ENCODE measurements around the gene TULP4. TPM values are rescaled to one million over a fixed set of nuclear protein-coding genes. Genes with fewer than 3 reads are reported as not detected.

TULP4 gene
- total RNA-seq, 1 experiment from 2014 or later: 64.6 TPM

DNA sequence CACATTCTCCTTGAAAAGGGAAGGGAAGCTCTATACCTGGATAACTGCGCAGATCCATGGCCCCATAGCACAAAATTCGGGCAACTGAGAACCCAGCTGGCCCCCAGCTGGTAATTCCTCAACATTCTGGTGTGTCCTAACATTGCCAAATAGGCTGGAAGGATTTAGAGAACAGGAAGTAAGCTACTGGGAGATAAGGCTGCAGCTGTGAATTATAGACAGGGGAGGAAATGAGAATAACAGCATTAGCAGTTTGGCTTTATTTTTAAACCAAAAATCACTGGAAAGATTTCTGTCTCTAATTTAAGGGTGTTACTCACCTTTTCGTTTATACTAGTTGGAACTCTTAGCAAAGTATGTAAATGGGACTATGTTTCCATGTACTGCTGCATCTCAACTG, 97.2 kb downstream of the TULP4 start:
- no peak overlapping the region for H3K27ac Mint-ChIP-seq
- Histone ChIP-seq H3K14ac (ENCODE audit: insufficient read depth, low read length) (no peak overlapping the region), H3T11ph (ENCODE audit: low read length) (no peak overlapping the region), H3K56ac (ENCODE audit: insufficient read length, low read depth, low read length) (no peak overlapping the region), H2BK20ac (ENCODE audit: low read depth, low read length, poor library complexity, severe bottlenecking) (no peak overlapping the region), H3K9me3 (ENCODE audit: control insufficient read depth, low read depth, low read length) (no peaks in the 10 kb centered on the region), H3K79me1 (ENCODE audit: insufficient read depth, low read depth, low read length, poor library complexity, severe bottlenecking) (no peaks in the 10 kb centered on the region), H2BK12ac (ENCODE audit: insufficient read length, low read depth, low read length) (no peak overlapping the region), H4K8ac (replicated peaks; ENCODE audit: insufficient read length, low read depth, low read length) (no peak overlapping the region), H2AK5ac (ENCODE audit: insufficient read length, low read length) (no peak overlapping the region), H4K91ac (ENCODE audit: insufficient read length, low read depth, low read length) (no peak overlapping the region), H3K9ac (ENCODE audit: extremely low read depth, insufficient read length, low read length) (no peak overlapping the region), H3K4ac (ENCODE audit: low read depth, low read length) (no peak overlapping the region), H3K18ac (ENCODE audit: insufficient read length, low read depth, low read length) (no peak overlapping the region), H4K20me1 (ENCODE audit: control insufficient read depth, insufficient read depth, insufficient read length) (no peaks in the 10 kb centered on the region), H3K23ac (ENCODE audit: insufficient read length, low read depth, low read length) (no peak overlapping the region), H2BK15ac (ENCODE audit: low read depth, low read length) (no peak overlapping the region), H4K5ac (ENCODE audit: insufficient read length, low read depth, low read length) (no peak overlapping the region), H3K27me3 (ENCODE audit: insufficient read depth, low read length) (no peaks in the 10 kb centered on the region), H2BK120ac (ENCODE audit: low read depth, low read length, poor library complexity, severe bottlenecking) (no peak overlapping the region), H3K79me2 (ENCODE audit: insufficient read depth, low read length) (no peaks in the 10 kb centered on the region), H2BK5ac (ENCODE audit: insufficient read length, low read length) (no peak overlapping the region), H3K27ac (ENCODE audit: insufficient read length, low read depth, low read length) (no peak overlapping the region), H3K23me2 (ENCODE audit: insufficient read length, low read depth, low read length, poor library complexity, severe bottlenecking) (no peaks in the 10 kb centered on the region), H3K4me1 (ENCODE audit: insufficient read depth, low read length) (no peaks in the 10 kb centered on the region), H2AFZ (ENCODE audit: low read length) (no peak overlapping the region), H3K4me2 (ENCODE audit: insufficient read depth, insufficient read length, low read length) (no peak overlapping the region)
- no CpG with 5 or more reads among the region's 3 CpGs for WGBS (ENCODE audit: extremely low coverage, insufficient read length, low lambda C conversion rate)
- TF ChIP-seq, protein P1, sequence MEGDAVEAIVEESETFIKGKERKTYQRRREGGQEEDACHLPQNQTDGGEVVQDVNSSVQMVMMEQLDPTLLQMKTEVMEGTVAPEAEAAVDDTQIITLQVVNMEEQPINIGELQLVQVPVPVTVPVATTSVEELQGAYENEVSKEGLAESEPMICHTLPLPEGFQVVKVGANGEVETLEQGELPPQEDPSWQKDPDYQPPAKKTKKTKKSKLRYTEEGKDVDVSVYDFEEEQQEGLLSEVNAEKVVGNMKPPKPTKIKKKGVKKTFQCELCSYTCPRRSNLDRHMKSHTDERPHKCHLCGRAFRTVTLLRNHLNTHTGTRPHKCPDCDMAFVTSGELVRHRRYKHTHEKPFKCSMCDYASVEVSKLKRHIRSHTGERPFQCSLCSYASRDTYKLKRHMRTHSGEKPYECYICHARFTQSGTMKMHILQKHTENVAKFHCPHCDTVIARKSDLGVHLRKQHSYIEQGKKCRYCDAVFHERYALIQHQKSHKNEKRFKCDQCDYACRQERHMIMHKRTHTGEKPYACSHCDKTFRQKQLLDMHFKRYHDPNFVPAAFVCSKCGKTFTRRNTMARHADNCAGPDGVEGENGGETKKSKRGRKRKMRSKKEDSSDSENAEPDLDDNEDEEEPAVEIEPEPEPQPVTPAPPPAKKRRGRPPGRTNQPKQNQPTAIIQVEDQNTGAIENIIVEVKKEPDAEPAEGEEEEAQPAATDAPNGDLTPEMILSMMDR (conservative IDR thresholded peaks at IDR 0.05): no peak
- H3K4me1 Mint-ChIP-seq: peaks cover 23 to 24% of the 10 kb centered on the region in 2 experiments
- H3K36me3 Mint-ChIP-seq (ENCODE audit: insufficient read depth in 1 of 3, low read depth in 3 of 3): peaks cover 5 to 15% (median 8%) of the 10 kb centered on the region in 3 experiments; a peak in 6 of 7 replicates
- H3K4me3 Mint-ChIP-seq: no peak overlapping the region
- H3K27me3 Mint-ChIP-seq (ENCODE audit: low read depth): no peaks in the 10 kb centered on the region
- no peak for DNase-seq
- no peaks in the 10 kb centered on the region for H3K9me3 Mint-ChIP-seq

Data from H9 (cell line).